GM10248 (cell line): ENCODE measurements around the gene THEMIS.

Experiments
- CTCF ChIA-PET: fragments of 300-600 bp; sonication (Branson Sonifier 250); formaldehyde crosslinking; extraction: SDS; loops from one replicate; lab custom pipeline; 2021; ENCODE audit warnings: antibody characterized with exemption; lab: Yijun Ruan, JAX
- POLR2A ChIA-PET: fragments of 350-650 bp; sonication (Branson Sonifier 250); formaldehyde crosslinking; extraction: SDS; loops from one replicate; lab custom pipeline; 2020; ENCODE audit warnings: antibody characterized with exemption; lab: Yijun Ruan, JAX
- DNase-seq: peaks from one replicate; pipeline ENCODE4 v3.0.0; 2012; ENCODE audit errors: extremely low spot score
- TF ChIP-seq, protein P1 (sequence below): IDR thresholded peaks from 2 replicates; pipeline ENCODE4 v1.5.1; 2012; ENCODE audit warnings: mild to moderate bottlenecking, low read depth; ENCODE audit errors: extremely low read depth, missing control alignments, control extremely low read depth

THEMIS gene

DNA sequence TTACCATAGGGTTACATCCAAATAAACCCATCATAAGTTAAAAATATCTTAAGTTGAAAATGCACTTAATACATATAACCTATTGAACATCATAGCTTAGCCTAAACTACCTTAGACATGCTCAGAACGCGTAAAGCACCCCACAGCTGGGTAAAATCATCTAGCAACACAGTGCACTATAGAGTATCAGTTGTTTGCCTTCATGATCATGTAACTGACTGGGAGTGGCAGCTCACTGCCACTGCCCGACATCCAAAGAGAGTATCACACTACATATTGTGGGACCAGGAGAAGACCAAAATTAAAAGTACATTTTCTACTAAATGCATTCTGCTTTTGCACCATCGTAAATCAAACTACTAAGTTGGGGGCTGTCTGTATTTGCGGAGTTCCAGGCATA is 31.7 kb downstream of the THEMIS start:
- ChIA-PET CTCF (interaction anchor here (1.3 kb wide), 1 partner anchor 10 kb away, joined by 4 read pairs; no protein-coding TSS in a partner anchor), POLR2A (no interaction called here)
- no peak for DNase-seq
- TF ChIP-seq, protein P1, sequence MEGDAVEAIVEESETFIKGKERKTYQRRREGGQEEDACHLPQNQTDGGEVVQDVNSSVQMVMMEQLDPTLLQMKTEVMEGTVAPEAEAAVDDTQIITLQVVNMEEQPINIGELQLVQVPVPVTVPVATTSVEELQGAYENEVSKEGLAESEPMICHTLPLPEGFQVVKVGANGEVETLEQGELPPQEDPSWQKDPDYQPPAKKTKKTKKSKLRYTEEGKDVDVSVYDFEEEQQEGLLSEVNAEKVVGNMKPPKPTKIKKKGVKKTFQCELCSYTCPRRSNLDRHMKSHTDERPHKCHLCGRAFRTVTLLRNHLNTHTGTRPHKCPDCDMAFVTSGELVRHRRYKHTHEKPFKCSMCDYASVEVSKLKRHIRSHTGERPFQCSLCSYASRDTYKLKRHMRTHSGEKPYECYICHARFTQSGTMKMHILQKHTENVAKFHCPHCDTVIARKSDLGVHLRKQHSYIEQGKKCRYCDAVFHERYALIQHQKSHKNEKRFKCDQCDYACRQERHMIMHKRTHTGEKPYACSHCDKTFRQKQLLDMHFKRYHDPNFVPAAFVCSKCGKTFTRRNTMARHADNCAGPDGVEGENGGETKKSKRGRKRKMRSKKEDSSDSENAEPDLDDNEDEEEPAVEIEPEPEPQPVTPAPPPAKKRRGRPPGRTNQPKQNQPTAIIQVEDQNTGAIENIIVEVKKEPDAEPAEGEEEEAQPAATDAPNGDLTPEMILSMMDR = no peak

DNA sequence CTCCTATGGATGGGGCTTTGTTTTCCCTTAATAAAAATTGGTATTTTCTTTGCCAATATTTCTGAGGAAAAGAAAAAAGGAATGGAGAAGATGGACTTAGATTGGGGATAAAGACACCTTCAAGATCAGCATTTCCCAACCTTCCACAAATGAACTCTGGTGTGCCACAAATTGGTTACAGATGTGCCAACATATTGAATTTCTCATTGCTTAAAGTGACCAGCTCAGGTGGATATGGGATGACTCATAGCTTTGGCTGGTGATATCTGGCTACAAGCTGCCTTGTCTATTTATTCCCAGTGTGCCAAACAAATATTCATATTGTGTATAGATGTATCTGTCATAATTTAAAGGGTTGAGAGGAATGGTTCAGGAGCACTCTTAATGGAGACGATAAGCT is 32.5 kb downstream of the THEMIS start:
- ChIA-PET POLR2A (no interaction called here), CTCF (no interaction called here)
- no peak for DNase-seq
- TF ChIP-seq, protein P1 = no peak

DNA sequence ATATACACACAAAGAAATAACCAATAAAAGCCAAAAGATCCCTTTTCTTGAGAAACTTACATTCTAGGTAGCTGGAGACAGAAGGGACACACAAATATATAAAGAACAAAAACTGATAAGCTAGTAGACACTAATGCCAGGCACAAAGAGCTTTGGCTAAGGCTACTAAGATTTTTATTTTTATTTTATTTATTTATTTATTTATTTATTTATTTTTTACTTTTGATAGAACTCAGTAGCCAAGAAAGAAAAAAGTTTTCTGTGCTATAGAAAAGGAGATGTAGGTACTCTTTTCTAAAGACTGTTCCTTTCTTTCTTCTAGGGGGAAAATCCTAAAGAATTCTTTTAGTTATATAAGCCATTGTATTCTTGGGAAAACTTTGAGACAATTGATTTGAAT is 34.1 kb downstream of the THEMIS start:
- ChIA-PET CTCF (interaction anchor here (3.5 kb wide), 1 partner anchor 12 kb away, joined by 15 read pairs; no protein-coding TSS in a partner anchor), POLR2A (no interaction called here)
- DNase-seq = no peak
- TF ChIP-seq, protein P1 = no peak

DNA sequence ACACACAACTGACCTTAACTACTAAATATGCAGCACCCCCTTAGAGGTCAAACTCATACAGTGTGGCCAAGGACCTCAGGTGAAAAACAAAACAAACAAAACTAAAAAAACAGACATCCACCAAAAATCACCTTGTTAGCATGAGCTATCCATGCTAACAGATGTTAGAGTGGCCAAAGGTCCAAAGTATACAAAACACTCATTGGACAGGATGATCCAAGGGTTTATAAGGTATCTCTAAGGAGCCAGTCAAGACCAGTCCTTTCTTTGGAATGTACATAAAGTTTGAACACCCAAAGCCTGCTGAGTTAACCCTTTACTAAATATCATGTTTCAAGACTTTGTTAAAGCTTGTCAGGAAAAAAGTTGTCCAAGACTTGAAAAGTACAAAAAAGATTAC is 35.8 kb downstream of the THEMIS start:
- CTCF ChIA-PET = interaction anchor here (1.9 to 3.5 kb wide), 2 partner anchors 8 to 10 kb away, joined by 4 to 15 read pairs; no protein-coding TSS in a partner anchor
- no peak for DNase-seq
- TF ChIP-seq, protein P1 = no peak
- POLR2A ChIA-PET = no interaction called here

DNA sequence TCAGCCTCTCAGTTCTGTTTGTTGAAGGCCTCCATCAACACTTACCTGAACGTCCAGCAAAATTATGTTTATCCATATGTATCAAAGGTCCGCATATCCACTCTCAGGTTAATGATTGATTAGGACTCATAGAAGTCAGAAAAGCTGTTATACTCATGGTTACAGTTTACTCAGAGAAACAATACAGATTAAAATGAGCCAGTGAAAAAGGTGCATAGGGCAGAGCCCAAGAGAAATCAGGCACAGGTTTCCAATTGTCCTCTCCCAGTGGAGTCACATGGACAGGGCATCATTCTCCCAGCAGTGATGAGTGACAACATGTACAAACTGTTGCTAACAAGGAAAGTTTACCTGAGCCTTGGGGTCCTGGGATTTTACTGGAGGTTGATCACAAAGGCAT is 36.2 kb downstream of the THEMIS start:
- ChIA-PET POLR2A (no interaction called here), CTCF (interaction anchor here (1.9 to 3.5 kb wide), 2 partner anchors 8 to 10 kb away, joined by 4 to 15 read pairs; no protein-coding TSS in a partner anchor)
- TF ChIP-seq, protein P1 = no peak
- no peak for DNase-seq

DNA sequence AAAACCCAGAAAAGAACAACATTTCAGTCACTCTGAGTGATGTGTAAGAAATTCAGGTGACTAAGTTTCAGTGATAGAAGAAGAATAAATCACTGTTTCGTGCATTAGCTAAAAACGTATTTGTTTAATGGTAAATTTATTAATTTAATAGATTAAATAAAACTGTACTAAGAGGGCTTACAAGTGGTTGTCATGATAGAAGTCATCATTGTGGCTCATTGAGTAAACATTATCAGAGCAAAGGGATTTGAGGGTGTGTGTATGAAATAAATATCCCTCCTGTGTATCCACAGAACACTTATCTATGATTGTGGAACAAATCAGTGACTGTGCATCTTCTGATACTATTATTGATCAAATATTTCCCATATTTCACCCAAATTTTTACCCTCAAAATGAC is 40.1 kb downstream of the THEMIS start:
- DNase-seq = no peak
- TF ChIP-seq, protein P1 = no peak
- POLR2A ChIA-PET = no interaction called here
- CTCF ChIA-PET = no interaction called here
